Stimulated activated CD8-positive, alpha-beta memory T cell treated with anti-CD3 and anti-CD28 coated beads, Interleukin-7, amount 100 ng/mL, for 1 hour (primary cell): Measurements from ENCODE around the gene SCYGR5.
"Not testable (repeated sequence)": the region's sequence is repeated elsewhere in the genome, so short reads cannot be mapped to it uniquely, and the experiment has no call there.

Experiments
- DNase-seq, 2 donors: peaks; one replicate each; pipeline ENCODE4 v3.0.0-alpha.2; 2020; ENCODE audit warnings: low read depth in 2 of 2

The SCYGR5 gene

GRCh38 chr2:227666631-227667170 lies at the start of gene SCYGR5:
Gene SCYGR5 (plus strand): TSS chr2:227666804. CDS start chr2:227666804, 0 bp downstream.
- DNase-seq, result not testable (repeated sequence)

GRCh38 chr2:227617316-227618230 lies 49.0 kb upstream of the SCYGR5 start, which contains the start of gene SCYGR4:
Gene SCYGR4 (plus strand): TSS chr2:227617498. CDS start chr2:227617498, 0 bp downstream.
- no peak for DNase-seq

GRCh38 chr2:227623226-227623625 lies 43.4 kb upstream of the SCYGR5 start:
- DNase-seq, result no peak

GRCh38 chr2:227625420-227625819 lies 41.2 kb upstream of the SCYGR5 start:
- no peak for DNase-seq

- DNase-seq, result no peak
These were observed 39.9 kb upstream of the SCYGR5 start for GRCh38 chr2:227626580-227627151.

GRCh38 chr2:227627769-227628168 lies 38.8 kb upstream of the SCYGR5 start:
- no peak for DNase-seq

- no peak for DNase-seq
These were observed 37.2 kb upstream of the SCYGR5 start for GRCh38 chr2:227629435-227629834.

GRCh38 chr2:227630322-227630721 lies 36.3 kb upstream of the SCYGR5 start:
- no peak for DNase-seq

GRCh38 chr2:227632827-227633226 lies 33.8 kb upstream of the SCYGR5 start:
- DNase-seq, result no peak

- DNase-seq, result no peak
These were observed 32.4 kb upstream of the SCYGR5 start for GRCh38 chr2:227634201-227634600.

GRCh38 chr2:227642656-227643055 lies 23.9 kb upstream of the SCYGR5 start:
- no peak for DNase-seq

GRCh38 chr2:227643990-227644551 lies 22.5 kb upstream of the SCYGR5 start:
- no peak for DNase-seq

- no peak for DNase-seq
These were observed 13.2 kb upstream of the SCYGR5 start for GRCh38 chr2:227653419-227653818.

- no peak for DNase-seq
These were observed 12.2 kb upstream of the SCYGR5 start for GRCh38 chr2:227654426-227654825.

- DNase-seq, result no peak
These were observed 11.2 kb upstream of the SCYGR5 start for GRCh38 chr2:227655454-227655853.

- DNase-seq, result no peak
These were observed 9.3 kb upstream of the SCYGR5 start for GRCh38 chr2:227657199-227657845.

GRCh38 chr2:227661025-227661649 lies 5.5 kb upstream of the SCYGR5 start:
- DNase-seq, result no peak

GRCh38 chr2:227661827-227662226 lies 4.8 kb upstream of the SCYGR5 start:
- DNase-seq, result no peak

- no peak for DNase-seq
These were observed 1.2 kb upstream of the SCYGR5 start for GRCh38 chr2:227665189-227665940.

- DNase-seq, result no peak
These were observed 4.7 kb downstream of the SCYGR5 start for GRCh38 chr2:227671170-227671905.
